Adrenal gland (tissue), 5 donors: ENCODE measurements around the gene RRN3.

Experiments used
- CTCF ChIP-seq, 6 experiments: fragments of 450-650 bp in 4 of 6; fragments of 200-600 bp in 2 of 6; sonication (generic) in 1 of 6; IDR thresholded peaks; 1 replicate in 5 of 6; 2 replicates in 1 of 6; pipeline versions ENCODE4 v1.5.1 to v1.8.0; 2016 to 2021; ENCODE audit warnings: antibody characterized with exemption in 6 of 6, mild to moderate bottlenecking in 2 of 6, moderate library complexity in 1 of 6
- POLR2A ChIP-seq, 2 donors: fragments of 450-650 bp; IDR thresholded peaks; one replicate each; pipeline ENCODE4 v1.6.1; 2017; ENCODE audit warnings: antibody characterized with exemption in 2 of 2, mild to moderate bottlenecking in 2 of 2, moderate library complexity in 1 of 2
- donor health status: DM: no; HTN: no; CAD: no.

DNA sequence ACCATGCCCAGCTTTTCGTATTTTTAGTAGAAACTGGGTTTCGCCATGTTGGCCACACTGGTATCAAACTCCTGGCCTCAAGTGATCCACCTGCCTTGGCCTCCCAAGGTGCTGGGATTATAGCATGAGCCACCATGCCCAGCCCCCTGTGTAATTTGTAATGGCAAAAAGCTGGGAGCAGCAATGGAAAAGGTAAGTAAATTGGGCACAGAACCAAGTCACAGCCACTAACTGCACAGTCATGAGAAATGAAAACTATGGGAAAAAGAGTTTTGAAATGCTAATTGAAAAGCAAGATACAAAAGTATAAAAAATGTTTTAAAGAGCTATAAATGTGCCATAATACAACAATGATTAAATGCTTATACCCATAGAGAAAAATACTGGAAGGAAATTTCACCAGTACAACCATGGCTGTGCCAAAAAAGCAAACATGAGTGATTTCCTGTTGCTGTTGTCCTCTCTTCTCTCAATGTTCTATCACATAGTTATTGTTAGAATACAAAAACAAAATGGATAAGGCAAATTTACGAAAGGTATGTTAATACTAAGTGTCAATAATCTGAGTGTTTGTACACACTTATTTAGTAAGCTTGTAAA lies 44.4 kb downstream of the RRN3 start:
- TF ChIP-seq CTCF (IDR thresholded peaks at IDR 0.05) (no peak), POLR2A (IDR thresholded peaks at IDR 0.05) (no peak)
